HAP-1 (cell line): ENCODE measurements around the gene OR10H4.
"Not testable (repeated sequence)": the region's sequence is repeated elsewhere in the genome, so short reads cannot be mapped to it uniquely, and the experiment has no call there.

ENCODE experiments used
- DNase-seq, 2 experiments: peaks; one replicate each; pipeline ENCODE4 v3.0.0-alpha.2; 2016 to 2020; ENCODE audit warnings: low spot score in 2 of 2
- H3K27me3 ChIP-seq: fragments of 250-450 bp; sonication (Bioruptor Pico); 2 replicates; pipeline ENCODE4 v1.5.1; 2020; ENCODE audit warnings: low read depth, mild to moderate bottlenecking, moderate library complexity
- H3K36me3 ChIP-seq: fragments of 250-450 bp; sonication (Bioruptor Pico); replicated peaks from 2 replicates; pipeline ENCODE4 v1.5.1; 2020; ENCODE audit warnings: mild to moderate bottlenecking
- H3K4me1 ChIP-seq: fragments of 250-450 bp; sonication (Bioruptor Pico); 2 replicates; pipeline ENCODE4 v1.5.1; 2020; ENCODE audit warnings: mild to moderate bottlenecking
- H3K4me3 ChIP-seq: fragments of 250-450 bp; sonication (Bioruptor Pico); 2 replicates; pipeline ENCODE4 v1.5.1; 2020; ENCODE audit warnings: mild to moderate bottlenecking, moderate library complexity
- H3K9me3 ChIP-seq: fragments of 250-450 bp; sonication (Bioruptor Pico); 2 replicates; pipeline ENCODE4 v1.5.1; 2020; ENCODE audit warnings: mild to moderate bottlenecking, moderate library complexity
- in situ Hi-C: fragments of 300-500 bp; cut with MboI; formaldehyde crosslinking; loops from 3 replicates; pipeline ENCODE4 v1.14.3; 2020; ENCODE audit warnings: low sequenced_read_pairs, inconsistent platforms, mixed read lengths

Gene OR10H4

DNA sequence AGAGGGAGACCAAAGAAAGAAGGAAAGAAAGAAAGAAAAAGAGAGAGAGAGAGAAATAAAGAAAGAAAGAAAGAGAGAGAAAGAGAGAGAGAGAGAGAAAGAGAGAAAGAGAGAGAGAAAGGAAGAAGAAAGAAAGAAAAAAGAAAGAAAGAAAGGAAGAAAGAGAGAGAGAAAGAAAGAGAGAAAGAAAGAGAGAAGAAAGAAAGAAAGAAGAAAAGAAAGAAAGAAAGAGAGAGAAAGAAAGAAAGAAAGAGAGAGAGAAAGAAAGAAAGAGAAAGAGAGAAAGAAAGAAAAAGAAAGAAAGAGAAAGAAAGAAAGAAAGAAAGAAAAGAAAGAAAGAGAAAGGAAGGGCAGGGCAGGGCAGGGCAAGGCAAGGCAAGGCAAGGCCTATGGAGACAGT, 23.2 kb downstream of the OR10H4 start:
- H3K27me3 ChIP-seq, H3K4me1 ChIP-seq, H3K36me3 ChIP-seq, H3K9me3 ChIP-seq, in situ Hi-C loops, DNase-seq, H3K4me3 ChIP-seq: not testable (repeated sequence)

DNA sequence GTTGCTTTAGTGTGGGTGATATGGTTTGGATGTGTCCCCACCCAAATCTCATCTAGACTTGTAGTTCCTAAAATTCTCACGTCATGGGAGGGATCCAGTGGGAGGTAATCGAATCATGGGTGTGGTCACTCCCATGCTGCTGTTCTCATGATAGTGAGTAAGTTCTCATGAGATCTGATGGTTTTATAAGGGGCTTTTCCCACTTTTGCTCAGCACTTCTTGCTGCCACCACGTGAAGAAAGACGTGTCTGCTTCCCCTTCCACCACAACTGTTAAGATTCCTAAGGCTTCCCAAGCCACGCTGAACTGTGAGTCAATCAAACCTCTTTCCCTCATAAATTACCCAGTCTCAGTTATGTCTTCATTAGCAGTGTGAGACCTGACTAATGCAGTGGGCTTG, 26.0 kb downstream of the OR10H4 start:
- DNase-seq, result no peak
- Histone ChIP-seq H3K4me3 (no peak overlapping the region), H3K9me3 (no peaks in the 10 kb centered on the region), H3K27me3 (no peaks in the 10 kb centered on the region), H3K36me3 (no peaks in the 10 kb centered on the region), H3K4me1 (no peaks in the 10 kb centered on the region)
- in situ Hi-C loops, result no loop called here

DNA sequence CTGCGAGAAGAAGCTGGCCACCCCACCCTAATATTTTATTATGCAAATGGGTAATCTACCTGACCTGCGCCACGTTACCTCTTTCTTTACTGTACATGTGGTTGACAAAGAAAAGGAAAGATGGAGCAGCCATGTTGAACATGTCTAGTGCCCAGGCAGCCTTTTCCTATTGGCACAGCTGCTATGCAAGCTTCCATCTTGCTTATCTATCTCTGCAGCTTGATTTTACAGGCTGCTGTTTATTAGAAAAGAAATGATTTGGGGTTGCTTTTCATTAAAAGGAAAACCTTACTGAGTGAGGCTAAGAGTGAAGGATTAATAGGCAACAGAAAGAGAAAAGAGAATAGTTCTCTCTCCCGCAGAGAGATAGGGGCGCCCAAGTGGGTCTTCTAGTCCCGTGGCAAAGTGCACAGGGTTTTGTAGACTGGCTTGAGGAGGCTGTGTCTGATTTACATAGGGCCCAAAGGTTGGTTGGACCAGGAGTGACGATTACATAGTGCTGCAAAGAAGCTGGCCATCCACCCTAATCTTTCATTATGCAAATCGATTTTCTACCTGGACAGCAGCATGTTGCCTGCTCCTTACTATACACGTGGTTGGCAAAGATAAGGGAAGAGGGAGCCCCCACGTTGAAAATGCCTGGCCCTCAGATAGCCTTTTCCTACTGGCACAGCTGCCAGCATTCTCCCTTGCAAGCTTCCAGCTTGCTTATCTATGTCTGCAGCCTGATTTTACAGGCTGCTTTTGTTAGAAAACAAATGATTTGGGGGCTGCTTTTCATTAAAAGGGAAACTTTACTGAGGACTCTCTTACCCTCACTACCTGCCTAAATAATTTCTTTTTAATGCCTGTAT, 28.3 kb downstream of the OR10H4 start:
- Histone ChIP-seq H3K27me3 (no peaks in the 10 kb centered on the region), H3K4me3 (no peak overlapping the region), H3K36me3 (no peaks in the 10 kb centered on the region), H3K9me3 (no peaks in the 10 kb centered on the region), H3K4me1 (no peaks in the 10 kb centered on the region)
- DNase-seq, result no peak
- in situ Hi-C loops, result no loop called here

DNA sequence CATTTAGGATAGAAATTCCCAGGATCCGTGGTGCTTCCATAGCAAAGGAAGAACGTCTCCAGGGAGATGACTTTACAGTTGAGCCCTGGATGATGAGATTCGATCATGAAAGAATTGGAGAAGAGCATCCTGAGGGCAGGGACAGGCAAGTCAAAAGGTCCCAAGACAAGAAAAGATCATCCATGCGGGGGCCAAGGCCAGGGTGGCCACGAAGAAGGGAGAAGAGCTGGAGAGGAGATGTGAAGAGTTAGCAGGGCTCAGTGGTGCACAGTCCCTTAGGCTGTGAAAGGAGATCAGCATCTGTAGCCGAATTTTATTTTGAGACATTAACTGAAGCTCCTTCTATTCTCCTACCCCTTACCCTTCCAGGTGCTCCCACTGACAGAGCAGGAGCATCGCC, 28.9 kb downstream of the OR10H4 start:
- no peak for DNase-seq
- H3K36me3 ChIP-seq, result no peaks in the 10 kb centered on the region
- H3K27me3 ChIP-seq, result no peaks in the 10 kb centered on the region
- in situ Hi-C loops, result no loop called here
- no peaks in the 10 kb centered on the region for H3K4me1 ChIP-seq
- no peaks in the 10 kb centered on the region for H3K9me3 ChIP-seq
- no peak overlapping the region for H3K4me3 ChIP-seq

DNA sequence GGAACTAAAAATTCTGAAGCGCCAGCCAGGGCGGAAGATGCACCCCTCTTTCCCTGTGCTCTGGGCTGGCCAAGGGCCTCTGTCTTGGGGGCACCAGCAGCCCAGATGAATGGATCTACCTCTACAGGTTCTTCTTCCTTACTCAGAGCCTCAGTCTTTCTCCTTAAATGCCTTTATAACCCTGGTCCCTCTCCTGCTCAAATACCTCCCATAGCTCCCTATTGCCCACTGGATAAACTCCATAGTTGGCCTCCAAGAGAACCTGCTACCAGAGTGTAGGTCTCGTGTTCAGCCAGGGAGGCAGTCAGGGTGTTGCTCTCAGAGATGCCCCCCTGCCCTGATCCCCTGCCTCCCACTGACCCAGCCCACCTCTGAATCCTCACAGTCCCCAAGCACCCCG, 30.5 kb downstream of the OR10H4 start:
- Histone ChIP-seq H3K27me3 (no peaks in the 10 kb centered on the region), H3K9me3 (no peaks in the 10 kb centered on the region)
- in situ Hi-C loops, result no loop called here

DNA sequence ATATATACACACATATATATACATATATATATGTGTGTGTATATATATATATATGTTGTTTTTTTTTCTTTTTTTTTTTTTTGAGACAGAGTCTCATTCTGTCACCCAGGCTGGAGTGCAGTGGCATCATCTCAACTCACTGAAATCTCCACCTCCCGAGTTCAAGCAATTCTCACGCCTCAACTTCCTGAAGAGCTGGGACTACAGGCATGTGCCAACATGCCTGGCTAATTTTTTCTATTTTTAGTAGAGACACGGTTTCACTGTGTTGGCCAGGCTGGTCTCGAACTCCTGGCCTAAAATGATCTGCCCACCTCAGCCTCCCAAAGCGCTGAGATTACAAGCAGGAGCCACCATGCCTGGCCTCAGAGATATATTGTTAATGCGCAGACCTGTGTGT, 37.0 kb downstream of the OR10H4 start:
- DNase-seq, H3K36me3 ChIP-seq, in situ Hi-C loops, H3K9me3 ChIP-seq, H3K4me1 ChIP-seq, H3K4me3 ChIP-seq, H3K27me3 ChIP-seq: not testable (repeated sequence)

More for the DNA sequence above, 30.5 kb downstream of the OR10H4 start:
- H3K4me3 ChIP-seq, result no peak overlapping the region
- no peaks in the 10 kb centered on the region for H3K4me1 ChIP-seq
- H3K36me3 ChIP-seq, result no peaks in the 10 kb centered on the region
- no peak for DNase-seq

DNA sequence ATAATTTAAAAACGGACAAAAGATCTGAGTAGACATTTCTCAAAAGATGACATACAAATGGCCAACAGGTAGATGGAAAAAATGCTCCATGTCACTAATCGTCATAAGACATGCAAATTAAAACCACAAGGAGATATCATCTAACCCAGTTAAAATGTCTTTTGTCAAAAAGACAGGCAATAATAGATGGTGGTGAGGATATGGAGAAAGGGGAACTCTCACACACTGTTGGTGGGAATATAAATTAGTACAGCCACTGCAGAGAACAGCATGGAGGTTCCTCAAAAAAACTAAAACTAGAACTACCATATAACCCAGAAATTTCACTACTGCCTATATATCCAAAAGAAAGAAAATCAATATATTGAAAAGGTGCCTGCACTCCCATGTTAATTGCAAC, 37.9 kb downstream of the OR10H4 start:
- no peak for DNase-seq
- H3K27me3 ChIP-seq, result no peaks in the 10 kb centered on the region
- H3K9me3 ChIP-seq, result no peaks in the 10 kb centered on the region
- H3K36me3 ChIP-seq, result no peaks in the 10 kb centered on the region
- in situ Hi-C loops, result no loop called here
- no peaks in the 10 kb centered on the region for H3K4me1 ChIP-seq
- H3K4me3 ChIP-seq, result no peak overlapping the region

DNA sequence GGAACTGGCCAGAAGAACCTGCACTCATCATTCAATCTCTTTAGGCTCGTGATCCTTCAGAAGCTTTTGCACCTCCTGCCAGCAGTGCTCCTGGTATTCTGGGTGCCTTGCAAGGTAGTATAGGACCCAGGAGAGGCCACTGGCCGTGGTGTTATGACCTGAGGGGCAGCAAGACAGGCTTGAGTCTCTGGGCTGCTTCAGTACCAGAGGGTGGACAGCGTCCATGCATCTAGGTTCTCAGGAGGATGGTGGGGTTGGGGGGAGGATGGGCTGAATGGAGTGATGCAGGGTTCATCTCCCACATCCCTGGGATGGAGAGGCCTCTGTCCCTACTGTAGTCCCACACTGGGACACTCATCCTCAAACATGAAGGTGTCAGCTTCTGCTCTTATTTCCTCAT, 41.1 kb downstream of the OR10H4 start:
- no peak overlapping the region for H3K4me3 ChIP-seq
- H3K4me1 ChIP-seq, result no peaks in the 10 kb centered on the region
- no peak for DNase-seq
- in situ Hi-C loops, result no loop called here
- H3K36me3 ChIP-seq, result no peaks in the 10 kb centered on the region
- H3K27me3 ChIP-seq, result no peaks in the 10 kb centered on the region
- 0 out of 2 replicates have a peak, but pooled peaks cover 1% of the 10 kb centered on the region for H3K9me3 ChIP-seq

DNA sequence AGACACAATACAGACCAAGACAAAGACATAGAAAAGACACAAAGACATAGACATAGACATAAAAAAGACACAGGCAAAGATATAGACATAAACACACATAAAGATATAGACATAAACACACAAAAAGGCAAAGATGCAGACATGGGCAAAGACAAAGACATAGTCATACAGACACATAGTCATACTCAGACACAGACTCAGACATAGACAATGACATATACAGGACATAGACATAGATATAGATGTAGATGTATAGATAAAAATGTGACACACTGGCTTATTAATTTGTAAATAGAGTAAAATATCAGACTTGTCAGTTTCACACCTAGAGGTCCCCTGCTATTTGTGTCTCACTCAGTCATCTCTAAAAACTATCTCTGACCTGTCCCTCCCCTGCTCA, 42.8 kb downstream of the OR10H4 start:
- H3K4me3 ChIP-seq, result no peak overlapping the region
- in situ Hi-C loops, result no loop called here
- 0 out of 2 replicates have a peak, but pooled peaks cover 4% of the 10 kb centered on the region for H3K9me3 ChIP-seq

DNA sequence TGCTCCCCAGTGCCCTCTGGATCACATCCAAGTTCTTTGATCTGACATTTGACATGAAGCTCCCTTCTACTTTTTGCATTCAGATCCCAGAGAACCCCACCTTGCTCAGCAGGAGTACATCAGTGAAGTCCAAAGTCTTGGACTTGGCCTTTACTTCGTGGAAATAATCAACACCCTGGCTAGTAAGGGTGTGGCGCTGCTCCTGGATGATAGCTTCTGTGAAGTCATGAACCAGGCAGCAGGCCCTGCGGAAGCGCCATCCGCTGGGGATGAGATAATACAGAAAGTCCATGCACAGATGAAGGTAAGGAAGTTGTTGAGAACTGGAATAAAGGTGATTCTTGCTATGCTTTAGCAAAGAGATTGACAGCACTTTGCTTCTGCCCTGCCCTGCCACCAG, 43.2 kb downstream of the OR10H4 start:
- no peak for DNase-seq
- no peaks in the 10 kb centered on the region for H3K4me1 ChIP-seq
- H3K36me3 ChIP-seq, result no peaks in the 10 kb centered on the region
- H3K4me3 ChIP-seq, result no peak overlapping the region
- no peaks in the 10 kb centered on the region for H3K27me3 ChIP-seq
- H3K9me3 ChIP-seq, result 0 out of 2 replicates have a peak, but pooled peaks cover 4% of the 10 kb centered on the region
- in situ Hi-C loops, result no loop called here

More for the DNA sequence above, 42.8 kb downstream of the OR10H4 start:
- DNase-seq, result no peak
- H3K4me1 ChIP-seq, result no peaks in the 10 kb centered on the region
- H3K36me3 ChIP-seq, result no peaks in the 10 kb centered on the region
- no peaks in the 10 kb centered on the region for H3K27me3 ChIP-seq

DNA sequence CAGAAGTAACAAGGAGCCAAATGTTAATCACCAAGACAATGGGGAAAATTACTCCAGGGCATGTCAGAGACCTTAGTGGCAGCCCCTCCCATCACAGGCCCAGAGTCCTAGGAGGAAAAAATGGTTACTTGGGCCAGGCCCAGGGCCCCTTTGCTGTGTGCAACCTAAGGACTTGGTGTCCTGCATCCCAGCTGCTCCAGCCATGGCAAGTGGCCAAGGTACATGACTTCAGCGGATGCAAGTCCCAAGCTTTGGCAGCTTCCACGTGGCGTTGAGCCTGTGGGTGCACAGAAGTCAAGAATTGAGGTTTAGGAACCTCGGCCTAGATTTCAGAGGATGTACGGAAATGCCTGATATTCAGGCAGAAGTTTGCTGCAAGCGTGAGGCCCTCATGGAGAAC, 46.7 kb downstream of the OR10H4 start:
- in situ Hi-C loops, result no loop called here
- Histone ChIP-seq H3K4me3 (no peak overlapping the region), H3K9me3 (0 out of 2 replicates have a peak, but pooled peaks cover 4% of the 10 kb centered on the region), H3K36me3 (no peaks in the 10 kb centered on the region), H3K4me1 (no peaks in the 10 kb centered on the region), H3K27me3 (no peaks in the 10 kb centered on the region)
- no peak for DNase-seq

DNA sequence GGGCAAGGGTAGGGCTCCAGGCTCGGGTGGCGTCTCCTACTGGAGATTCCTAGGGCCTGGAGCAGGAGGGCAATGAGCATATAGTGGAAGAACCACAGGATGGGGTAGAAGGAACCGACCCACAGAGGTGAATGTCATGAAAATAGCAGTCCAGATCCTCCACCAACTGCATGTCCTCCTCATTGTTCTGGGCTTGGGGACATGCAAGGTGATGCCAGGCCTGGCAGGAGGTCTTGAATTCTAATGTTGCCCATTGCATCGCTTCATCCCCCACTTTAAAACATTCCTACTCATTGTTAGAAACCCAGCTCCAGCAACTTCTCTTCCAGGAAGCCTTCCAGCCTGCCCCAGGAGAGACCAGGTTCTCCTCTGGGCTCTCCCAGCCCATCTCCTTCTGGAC, 49.4 kb downstream of the OR10H4 start:
- no peak overlapping the region for H3K4me3 ChIP-seq
- H3K9me3 ChIP-seq, result 0 out of 2 replicates have a peak, but pooled peaks cover 4% of the 10 kb centered on the region
- in situ Hi-C loops, result no loop called here
- H3K4me1 ChIP-seq, result no peaks in the 10 kb centered on the region
- H3K36me3 ChIP-seq, result no peaks in the 10 kb centered on the region
- DNase-seq, result no peak
- no peaks in the 10 kb centered on the region for H3K27me3 ChIP-seq
